GM21447 (cell line): ENCODE results near the gene SLC9A9.
A peak's percentile ranks its signal among the peaks of the same experiment; 100 is the strongest.

Source experiments
- ATAC-seq: cut with Tn5 transposase; IDR thresholded peaks from one replicate; pipeline ENCODE4 v1.9.1; 2021; ENCODE audit not compliant: unreplicated experiment

Gene SLC9A9

DNA sequence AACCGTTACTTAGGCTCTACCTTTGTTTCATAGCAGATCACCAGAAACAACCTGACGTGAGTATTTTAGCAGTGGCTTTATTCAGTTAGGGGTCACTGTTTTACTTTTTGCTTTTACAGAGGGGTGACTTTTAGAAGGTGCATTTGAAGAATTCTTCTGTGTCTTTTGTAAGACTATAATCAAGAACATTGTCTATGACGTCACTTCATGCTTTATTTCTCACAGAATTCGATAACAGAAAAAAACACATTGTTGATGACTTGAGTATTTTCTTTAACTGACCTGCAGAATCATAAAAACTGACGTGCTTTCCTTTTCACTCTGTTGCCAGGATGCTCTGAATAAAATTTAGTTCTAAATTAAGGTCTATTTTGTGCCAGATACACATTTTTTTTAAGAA is 244.5 kb downstream of the SLC9A9 start:
- no peak for ATAC-seq

DNA sequence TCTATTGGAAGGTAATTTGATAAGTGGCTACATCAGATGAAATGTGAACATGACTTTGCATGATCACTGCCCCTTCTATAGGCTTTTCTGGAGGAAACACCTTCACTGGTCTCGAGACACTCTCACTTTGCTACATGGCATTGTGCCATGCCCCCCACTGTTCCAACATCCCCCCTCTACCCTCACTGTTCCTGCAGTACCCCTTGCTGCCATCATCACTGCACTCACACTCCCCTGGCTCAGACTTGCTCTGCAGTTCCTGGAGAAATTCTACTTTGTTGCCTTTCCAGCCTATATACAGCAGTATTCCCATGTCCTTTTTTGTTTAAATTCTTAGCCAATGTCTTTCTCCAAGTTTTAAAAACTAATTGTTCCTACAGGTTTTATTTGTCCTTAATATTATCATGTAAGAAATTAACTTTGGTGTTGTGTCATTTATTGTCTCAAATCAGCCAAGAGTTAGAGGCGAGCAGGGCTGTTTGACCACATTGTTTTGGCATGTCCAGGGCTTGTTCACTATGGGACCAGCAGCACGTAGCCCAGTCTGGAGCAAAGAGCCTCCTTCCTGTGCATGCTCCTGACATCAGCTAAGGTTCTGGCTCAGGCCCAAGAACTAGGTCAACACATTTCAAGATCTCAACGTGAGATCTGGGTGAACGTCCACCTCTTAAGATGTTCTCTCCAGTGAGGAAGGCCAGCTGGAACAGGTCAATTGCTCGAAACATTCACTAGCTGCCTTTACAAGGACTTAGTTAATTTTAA is 246.4 kb downstream of the SLC9A9 start:
- ATAC-seq: no peak

DNA sequence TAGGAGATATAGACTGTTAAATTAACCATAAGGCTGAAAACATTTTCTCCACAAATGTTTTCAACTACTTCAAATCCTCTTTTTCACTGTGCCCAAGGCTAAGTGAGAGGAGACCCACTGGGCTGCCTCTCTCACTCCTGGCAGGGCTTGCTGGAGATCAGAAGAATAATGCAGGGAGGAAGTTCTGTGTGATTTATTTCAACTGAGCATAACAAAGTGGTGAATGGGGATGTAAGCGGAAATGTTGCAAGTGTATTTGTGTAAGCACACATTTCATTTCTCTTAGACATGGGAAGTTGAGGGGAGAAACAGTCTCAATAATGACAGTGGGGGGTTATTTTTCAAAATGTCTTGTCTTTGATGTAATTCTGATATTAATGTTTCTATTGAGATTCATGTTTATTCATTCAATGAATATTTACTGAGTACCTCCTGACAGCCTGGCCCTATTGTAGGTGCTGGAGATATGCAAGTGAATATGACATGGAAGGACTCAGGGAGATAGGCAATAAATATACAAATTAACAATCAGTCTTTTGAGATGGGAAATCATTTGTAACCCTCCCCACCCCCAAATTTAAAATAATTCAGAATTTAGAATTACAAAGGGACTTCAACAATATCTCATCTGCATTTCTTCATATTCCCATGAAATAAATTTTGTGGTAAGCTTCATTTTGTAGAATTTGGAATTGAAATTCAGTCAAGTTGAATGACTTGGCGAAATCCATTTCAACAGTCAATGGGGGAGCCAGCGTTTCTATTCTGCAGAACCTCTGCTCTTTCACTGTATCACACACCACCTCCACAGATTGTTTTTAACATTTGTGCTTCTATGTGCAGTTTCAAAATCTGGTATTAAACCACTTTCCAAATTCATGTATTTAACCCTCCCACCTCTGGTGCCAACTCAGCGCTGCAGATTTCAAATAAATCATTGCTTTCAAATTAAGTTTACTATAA is 247.2 kb downstream of the SLC9A9 start:
- ATAC-seq: no peak

DNA sequence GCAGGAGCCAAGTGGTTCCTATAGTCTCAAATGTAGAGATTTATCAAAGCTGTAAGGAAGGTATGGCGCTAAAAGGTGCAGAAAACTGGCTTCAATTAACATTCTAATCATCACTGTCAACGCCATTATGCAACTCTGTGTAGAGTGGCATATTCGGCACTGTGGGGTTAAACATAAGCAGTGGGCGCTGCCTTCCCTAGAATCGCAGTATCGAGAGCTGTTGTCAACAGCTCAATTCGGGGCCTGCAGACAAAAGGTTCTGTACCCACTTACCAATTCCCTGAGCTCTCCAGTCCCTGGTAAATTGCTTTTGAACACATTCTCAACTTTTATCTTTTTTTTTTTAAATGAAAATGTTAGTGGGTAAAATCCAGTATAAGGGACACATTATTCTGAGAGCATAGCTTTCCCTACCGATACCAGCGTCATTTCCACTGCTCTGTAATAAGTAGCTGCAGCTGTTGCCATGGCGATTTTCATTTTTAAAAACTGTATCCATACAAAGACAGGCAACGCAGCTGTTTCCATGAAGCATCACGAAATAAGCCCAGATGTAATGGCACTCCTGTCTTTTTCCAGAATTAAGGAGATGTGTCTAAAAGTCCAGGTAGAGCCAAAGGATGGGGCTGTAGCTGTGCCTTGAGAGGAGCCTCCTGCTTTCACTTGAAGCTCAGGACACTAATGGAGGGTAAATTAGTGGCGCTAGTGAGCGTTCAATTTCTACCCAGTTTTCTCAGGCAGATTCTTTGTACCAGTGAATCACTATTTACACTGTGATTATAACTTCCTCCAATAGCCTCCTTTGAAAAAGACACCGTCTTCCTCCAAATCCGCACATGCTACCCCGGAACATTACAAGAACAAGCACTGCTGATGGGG is 250.3 kb downstream of the SLC9A9 start:
- ATAC-seq: no peak

DNA sequence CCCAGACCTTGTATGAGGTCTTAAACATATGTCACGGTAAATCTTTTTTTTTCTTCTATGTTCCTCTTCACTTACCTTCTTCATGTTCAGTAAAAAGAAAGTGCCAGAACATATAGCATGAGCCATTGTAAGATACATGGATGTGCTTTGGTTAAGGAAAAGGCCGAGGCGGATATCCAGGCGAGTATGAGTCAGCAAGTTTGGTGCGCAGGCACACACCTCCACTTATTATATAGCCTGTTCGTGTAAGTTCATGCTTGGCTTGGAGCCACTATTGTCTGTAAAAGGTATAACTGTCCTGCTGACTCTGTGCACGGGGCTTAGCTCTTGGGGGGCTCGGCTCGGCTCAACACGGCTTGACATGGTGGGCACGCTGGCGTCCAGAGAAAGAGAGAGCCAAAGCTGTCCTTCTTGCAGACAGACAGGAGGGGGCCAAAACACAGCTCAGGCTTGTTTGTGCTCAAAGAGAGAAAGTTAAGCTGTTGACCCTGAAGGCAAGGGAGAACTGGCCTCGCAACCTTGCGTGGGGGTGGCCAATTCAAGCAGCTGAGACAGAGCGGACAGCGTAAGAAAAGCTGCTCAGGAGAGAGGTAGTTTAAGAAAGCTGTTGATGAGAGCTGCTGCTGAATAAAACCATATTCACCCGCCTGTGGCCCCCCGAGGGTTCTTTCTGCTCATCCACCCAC is 251.2 kb downstream of the SLC9A9 start:
- no peak for ATAC-seq

DNA sequence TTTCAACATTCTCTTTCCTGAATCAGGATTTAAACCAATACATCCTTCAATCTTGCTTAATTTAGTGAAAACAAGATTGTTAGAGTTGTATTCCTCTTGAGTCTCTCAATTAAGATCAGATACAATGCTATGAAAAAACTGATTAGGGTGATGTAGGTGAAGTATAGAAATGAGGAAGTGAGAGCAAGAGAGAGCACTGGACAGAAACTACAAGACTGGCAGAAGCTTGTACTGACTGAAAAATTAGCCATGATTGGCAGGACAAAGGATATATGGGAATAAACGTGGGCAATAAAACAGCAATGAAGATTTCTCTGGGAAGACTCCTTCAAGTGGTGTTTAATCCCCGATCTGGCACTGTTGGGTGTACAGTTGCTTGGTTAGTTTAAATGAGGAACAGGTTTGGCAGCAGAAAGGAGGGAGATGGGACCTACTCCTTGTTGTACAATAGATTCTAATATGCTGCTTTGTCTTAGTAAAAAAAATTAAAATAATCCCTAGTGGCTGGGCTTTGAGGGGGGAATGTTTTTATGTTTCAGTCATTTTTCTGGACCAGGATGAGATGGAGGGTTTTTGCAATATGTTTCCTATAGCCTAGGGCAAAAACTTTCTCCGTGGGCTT is 252.7 kb downstream of the SLC9A9 start:
- peak; percentile 99 for ATAC-seq

DNA sequence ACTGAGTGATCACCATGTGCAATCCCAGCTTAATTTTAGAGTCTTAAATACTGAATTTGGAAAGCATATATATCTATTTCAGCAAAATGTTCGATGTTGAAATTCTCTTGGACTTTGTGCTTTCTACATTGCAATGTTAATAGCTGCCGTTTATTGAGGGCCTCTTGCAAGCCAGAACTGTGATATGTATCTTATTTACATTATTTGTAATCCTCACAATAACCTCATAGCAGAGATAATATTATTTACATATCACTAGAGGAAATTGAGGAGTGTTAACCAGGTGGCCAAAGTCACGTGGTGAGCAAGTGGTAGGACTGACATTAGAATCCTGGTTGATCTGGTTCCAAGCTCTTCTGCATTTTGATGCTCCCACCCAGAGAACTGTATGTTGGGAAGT is 254.1 kb downstream of the SLC9A9 start:
- no peak for ATAC-seq

DNA sequence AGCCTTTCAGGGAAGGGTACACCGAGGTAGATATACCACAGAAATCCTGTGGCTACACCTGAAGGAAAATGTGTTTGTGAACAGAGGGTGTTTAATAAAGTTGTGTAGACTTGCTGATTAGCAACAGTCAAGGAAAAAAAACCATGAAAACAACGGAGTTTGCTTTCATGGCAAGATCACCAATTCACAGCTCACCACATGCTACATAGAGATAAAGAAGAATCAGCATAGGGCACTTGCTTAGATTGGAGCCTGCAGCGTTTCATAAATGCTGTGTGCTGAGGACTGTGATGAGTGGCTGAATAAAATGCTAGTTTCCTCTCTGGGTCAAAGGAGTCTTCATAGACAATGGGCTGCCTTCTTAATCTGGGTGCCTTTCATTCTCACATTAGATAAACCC is 257.6 kb downstream of the SLC9A9 start:
- no peak for ATAC-seq

DNA sequence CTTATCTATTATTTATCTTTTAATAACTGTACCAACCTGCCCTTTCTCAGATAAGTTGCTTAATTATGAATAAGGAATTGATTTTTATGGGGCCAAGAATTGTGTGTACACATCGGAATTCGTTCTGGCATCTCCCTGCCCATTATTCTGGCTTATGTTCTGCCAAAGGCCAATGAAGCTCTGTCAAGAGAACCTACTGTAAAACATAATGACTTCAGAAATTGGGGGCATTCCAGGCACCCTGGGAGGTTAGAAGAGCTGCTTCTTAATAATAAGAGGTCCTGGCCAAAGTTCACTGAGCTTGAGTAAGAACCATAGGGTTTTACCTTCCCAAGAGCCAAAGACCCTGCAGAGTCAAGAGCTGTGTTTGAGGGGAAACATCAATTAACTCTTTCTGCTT is 261.7 kb downstream of the SLC9A9 start:
- ATAC-seq: no peak

DNA sequence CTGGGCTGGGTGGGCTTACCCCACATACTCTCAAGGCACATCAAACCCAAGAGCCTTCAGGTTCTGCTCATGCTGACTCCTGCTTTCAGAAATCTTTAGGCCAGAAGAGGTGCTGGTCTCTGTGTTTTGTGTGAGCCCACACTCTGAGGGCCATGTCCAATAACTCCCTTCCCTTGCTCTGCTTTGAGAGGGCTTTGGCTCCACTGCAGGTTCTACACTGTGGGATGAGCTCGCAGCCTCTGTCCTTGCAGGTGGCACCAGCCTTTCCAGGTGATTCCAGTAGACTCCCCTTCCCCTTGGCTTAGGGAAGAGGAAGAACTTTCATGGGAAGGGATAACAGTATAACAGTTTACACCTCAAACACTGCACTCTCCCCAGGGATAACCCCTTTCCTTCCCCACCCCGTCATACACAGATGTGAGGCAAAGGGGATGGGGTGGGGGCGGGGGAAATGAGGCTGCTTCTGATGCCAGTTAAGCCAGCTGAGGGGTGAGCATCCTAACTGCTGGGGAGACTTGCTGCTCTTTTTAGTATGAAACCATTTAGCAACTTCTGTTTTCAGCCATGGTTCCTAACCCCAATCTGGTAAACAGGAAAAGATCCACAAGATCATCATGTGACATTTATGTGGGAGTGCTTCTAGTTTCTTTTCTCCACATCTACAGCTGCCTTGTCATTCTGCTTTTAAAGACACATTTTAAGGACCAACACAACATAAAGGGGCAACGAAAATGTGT is 262.4 kb downstream of the SLC9A9 start:
- ATAC-seq: peak; percentile 69

DNA sequence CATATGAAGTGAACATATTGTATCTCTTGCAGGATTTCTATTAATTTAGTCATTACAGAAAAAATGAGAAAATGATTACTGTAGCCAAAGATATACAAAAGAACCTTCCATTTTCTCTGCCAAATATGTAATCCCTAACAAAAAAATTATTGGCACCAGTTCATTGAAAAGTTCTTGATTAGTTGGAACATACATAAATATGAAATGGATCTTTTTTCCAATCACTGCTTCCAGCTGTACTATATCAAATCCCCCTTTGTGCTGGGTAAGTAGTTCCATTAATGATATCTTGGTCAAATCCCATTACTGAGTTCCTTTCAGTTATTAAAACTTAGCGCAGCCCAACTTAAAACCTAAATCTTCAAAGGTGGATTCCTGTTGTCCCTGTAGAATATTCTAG is 263.8 kb downstream of the SLC9A9 start:
- ATAC-seq: no peak

DNA sequence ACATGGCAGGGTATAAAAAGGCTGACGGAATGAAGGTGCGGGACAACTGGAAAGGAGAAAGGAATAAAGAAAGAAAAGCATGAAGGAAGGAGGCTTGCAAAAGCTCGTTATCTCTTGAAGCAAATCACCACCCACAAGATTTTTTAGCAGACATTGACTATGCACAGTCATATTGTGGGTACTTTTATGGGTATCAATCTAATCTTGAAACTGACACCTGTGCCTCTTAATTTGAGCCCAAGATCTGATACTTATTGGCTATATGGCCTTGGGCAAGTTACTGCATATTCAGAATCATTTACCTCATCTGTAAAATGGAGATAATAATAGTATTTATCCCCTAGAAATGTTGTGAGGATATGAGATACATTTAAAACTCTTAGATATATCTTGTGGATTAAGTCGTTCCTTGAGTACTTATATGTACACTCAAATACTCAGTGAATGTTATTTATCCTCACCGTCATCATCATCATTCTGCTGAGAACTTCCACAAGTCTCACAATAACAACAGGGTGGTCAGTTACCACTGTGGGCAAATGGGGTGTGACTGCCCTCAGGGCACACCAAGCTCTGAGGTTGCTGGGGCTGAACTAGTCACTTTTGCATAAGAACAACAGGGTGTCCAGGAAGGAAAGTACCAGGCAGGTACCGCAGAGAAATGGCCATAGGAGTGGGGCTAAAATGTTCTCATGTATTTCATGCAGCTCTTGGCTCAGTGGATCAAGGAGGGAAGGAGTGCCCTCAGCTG is 266.1 kb downstream of the SLC9A9 start:
- no peak for ATAC-seq

DNA sequence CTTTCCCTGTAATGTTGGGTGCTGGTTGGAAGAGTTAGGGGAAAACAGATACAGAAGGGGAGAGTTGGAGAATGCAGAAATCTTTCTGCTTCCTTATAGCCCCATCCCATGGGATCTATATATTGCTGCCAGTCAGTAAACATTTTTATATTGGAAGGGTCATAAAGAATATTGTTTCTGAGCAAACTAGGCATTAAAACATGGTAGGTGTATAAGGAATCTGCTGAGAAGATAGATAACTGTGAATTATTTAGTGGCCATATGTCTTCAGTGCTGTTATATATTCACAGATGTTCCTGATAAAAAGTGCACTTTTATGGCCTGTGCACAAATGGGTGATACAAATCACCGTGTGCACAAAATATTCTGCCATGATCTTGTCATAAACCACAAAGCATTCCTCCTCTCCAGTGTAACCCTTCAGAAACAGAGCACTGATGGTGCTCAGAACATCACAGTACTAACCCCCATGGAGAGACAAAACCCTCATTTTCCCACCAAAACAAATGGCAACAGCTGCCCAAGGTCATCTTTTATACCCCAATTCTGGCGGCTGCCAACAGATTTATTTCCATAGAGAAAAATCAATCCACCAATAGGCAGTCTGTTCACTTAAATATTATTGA is 269.3 kb downstream of the SLC9A9 start:
- ATAC-seq: no peak

DNA sequence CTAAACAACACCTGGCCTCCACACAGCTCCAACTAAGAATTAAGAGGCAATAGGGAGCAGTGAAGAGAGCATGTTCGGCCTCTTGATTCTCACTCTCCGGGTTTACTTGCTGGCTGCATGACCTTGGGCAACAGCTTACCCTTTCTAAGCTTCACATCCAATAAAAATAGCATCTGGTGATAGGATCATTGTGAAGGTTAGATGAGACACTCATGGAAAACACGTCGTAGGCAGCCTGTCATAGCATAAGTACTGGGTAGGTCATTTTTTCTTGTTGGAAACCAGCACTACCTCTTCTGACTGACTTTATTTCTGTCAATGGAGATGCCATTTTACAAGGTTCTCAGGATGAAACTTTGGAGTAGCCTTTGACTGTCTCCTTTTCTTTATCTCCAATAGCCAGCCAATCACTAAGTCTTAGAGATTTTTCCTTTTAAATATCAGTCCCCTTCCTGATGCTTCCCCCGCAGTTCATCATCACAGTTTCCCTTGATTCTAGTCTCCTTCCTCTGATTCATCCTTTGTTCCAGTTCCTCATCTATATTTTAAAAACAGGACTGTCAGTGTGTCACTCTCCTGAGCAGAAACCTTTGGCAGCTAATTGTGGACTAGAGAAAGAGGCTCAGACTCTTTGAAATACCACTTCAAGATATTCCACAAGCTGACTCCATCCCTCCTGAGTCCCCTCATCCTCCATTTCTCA is 271.5 kb downstream of the SLC9A9 start:
- ATAC-seq: no peak

DNA sequence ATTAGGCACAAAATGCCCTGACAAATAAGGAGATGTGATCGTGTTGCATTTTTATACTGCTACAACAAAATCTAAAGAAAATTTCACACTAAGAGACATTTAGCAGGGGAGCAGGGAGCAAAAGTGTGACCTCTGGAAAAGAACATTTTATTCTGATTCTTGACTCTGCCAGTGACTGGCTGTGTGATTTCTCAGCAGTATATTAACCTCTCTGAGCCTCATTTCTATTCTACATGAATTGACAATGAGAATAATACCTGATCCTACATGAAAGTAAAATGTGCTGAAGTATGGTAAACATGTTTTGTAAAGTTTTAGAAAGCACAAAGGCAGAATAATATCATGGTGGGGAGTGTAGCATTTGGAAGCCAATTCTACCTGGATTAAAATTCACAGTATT is 273.3 kb downstream of the SLC9A9 start:
- no peak for ATAC-seq

DNA sequence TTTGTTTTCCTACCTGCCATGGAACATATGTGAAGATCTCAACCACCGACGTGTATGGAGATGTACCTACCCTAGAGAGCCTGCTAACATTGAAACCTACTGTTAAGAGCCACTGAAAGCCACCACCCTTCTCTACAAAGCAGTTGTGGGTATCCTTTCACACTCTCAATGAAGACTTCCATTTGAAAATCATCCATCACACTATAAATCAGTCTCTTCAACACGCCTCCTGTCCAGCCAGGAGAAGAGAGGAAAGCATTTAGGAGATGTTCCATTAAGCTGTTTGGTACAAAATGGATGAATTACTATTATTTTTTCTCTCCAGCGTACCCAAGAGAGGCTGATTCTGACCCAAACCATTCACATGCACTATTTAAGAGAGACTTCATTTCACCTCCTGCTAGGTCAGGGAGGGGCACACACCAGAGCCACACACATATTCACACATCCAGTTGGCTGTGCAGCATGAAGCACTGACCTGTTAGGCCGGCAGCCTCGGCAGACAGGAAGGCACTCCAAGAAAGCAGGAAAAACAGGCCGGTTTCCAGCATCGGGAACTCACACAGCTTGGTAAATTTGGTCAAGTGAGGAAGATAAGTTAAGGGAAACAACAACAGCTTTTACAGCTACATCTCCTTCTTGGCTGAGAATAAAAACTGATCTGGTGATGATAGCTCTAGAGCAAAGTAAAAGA is 274.5 kb downstream of the SLC9A9 start:
- ATAC-seq: no peak

DNA sequence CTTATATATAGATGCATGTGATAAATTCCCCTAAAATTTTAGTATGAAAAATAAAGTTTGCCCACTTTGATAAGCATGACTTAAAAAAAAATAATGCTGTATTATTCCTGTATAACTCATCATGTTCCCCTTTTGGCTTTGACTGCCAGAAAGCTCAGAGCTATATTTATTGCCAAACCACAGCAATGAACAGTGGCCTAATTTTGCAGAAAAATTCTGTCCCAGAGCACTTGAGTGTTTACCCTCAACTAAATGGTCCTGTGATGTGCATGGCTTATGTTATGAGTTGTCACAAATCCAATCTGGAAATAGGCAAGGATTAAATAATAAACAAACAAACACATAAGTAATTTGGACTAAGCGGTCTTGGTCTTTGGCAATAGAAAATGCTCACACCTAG is 276.7 kb downstream of the SLC9A9 start:
- ATAC-seq: no peak
